ENCODE measurements around the gene SCGB1A1.

SCGB1A1 gene

DNA sequence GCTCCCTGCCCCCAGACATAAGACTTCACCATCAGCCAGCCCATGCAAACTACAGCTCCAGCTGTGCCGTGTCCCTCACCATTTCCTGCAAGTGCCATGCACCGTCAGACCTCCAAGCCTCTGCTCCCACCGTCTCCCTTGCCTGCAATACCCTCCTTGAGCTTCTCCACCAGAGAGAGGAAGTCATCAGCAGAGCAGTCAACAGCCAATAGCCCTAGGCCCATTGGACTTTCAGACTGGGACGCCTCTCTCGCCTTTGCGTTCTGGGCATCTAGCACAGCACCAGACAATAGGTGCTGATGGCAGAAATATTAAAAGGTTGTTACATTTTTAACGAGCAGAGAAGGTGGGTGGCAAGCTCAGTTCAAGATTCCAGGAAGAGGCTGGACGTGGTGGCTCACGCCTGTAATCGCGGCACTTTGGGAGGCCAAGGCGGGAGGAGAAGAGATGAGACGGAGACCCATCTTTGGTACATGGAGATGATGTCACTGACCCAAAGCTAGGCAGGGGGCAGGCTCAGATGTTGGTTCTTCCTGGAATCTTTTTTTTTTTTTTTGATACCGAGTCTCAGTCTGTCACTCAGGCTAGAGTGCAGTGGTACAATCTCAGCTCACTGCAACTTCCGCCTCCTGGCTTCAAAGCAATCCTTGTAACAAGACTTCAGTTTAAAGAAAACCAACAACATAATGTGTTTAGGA, 31.9 kb downstream of the SCGB1A1 start:
- H3K27ac ChIP-seq = no peak overlapping the region

DNA sequence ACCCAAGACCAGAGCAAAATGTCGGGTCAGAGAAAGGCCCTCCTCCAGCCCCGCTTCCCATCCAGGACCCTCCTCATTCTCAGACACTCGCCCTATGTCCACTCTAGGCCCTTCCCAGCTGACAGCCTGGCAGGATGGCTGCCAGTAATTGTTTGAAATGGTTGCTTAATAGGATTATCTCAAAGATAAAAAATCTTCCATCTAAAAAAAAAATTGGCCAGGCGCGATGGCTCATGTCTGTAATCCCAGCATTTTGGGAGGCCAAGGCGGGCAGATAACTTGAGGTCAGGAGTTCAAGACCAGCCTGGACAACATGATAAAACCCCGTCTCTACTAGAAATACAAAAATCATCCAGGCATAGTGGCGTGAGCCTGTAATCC, 32.4 kb downstream of the SCGB1A1 start:
- TF ChIP-seq, protein P1, sequence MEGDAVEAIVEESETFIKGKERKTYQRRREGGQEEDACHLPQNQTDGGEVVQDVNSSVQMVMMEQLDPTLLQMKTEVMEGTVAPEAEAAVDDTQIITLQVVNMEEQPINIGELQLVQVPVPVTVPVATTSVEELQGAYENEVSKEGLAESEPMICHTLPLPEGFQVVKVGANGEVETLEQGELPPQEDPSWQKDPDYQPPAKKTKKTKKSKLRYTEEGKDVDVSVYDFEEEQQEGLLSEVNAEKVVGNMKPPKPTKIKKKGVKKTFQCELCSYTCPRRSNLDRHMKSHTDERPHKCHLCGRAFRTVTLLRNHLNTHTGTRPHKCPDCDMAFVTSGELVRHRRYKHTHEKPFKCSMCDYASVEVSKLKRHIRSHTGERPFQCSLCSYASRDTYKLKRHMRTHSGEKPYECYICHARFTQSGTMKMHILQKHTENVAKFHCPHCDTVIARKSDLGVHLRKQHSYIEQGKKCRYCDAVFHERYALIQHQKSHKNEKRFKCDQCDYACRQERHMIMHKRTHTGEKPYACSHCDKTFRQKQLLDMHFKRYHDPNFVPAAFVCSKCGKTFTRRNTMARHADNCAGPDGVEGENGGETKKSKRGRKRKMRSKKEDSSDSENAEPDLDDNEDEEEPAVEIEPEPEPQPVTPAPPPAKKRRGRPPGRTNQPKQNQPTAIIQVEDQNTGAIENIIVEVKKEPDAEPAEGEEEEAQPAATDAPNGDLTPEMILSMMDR (IDR thresholded peaks at IDR 0.05) = no peak
- TF ChIP-seq ZFX (IDR thresholded peaks at IDR 0.05; ENCODE audit: borderline replicate concordance) = no peak
- H3K27ac ChIP-seq = no peak overlapping the region

More for the DNA sequence above, 31.9 kb downstream of the SCGB1A1 start:
- TF ChIP-seq, protein P1 (IDR thresholded peaks at IDR 0.05) = no peak
- no peak for TF ChIP-seq ZFX (IDR thresholded peaks at IDR 0.05; ENCODE audit: borderline replicate concordance)

DNA sequence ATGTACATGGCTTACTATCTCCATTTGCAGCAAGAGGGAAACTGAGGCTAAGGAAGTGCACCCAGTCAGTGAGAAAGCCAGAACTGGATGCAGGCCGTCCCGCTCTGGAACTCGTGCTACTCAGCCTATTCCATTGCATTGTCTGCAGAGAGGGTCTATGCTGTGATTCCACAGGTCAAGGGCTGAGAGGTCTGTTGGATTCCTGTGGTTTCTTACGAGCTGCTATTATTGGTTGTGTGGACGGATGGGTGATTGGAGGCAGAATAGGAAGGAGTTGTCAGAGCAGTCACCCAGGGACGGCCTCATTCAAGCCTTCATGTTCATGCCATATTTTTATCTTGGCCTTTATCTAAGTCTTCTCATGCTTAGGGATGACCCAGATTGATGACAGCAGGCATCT, 33.4 kb downstream of the SCGB1A1 start:
- TF ChIP-seq, protein P1 (IDR thresholded peaks at IDR 0.05) = no peak
- no peak for TF ChIP-seq ZFX (IDR thresholded peaks at IDR 0.05; ENCODE audit: borderline replicate concordance)
- no peak overlapping the region for H3K27ac ChIP-seq

DNA sequence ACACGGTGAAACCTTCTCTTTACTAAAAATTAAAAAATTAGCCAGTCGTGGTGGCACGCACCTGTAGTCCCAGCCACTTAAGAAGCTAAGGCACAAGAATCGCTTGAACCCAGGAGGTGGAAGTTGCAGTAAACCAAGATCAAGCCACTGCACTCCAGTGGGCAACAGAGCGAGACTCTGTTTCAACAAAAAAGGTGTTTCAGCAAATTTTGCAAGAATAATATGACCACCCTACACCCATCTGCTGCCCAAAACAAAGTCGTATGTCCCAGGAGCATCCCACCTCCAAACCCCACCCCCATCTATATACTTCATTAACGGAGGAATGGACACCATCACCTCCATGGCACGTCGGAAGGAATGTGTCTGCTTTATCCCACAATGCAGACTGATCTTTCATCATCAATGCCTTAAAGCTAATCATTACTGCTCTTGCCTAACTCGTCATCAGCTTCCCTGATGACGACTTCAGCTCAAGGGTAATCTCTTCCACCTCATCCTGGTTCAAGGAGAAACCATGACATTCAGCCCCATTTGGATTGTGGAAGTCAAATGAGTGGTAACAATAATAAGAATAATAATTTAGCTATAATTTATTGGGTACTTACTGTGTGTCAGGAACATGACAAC, 34.1 kb downstream of the SCGB1A1 start:
- TF ChIP-seq, protein P1 (IDR thresholded peaks at IDR 0.05) = no peak
- TF ChIP-seq ZFX (IDR thresholded peaks at IDR 0.05; ENCODE audit: borderline replicate concordance) = no peak
- no peak overlapping the region for H3K27ac ChIP-seq

DNA sequence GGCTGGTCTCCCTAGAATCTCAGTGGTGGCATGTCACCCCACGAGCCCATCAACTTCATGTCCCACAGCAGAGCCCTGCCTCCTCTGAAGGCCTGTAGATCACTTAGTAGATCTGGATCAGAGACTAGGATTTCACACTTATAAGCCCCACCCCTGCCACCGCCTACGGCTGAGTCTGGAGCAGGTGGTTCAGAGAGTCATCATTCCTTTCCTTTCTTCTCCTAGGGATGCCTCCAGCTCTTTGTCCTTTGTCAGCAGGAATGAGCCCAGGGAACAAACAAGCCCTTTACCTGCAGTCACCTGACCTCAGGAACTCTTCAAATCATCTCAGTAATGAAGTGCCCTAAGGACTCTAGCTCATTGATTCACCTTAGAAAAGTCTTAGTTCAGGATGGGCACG, 37.8 kb downstream of the SCGB1A1 start:
- TF ChIP-seq, protein P1 (IDR thresholded peaks at IDR 0.05) = no peak
- TF ChIP-seq ZFX (IDR thresholded peaks at IDR 0.05; ENCODE audit: borderline replicate concordance) = no peak
- H3K27ac ChIP-seq = no peak overlapping the region

DNA sequence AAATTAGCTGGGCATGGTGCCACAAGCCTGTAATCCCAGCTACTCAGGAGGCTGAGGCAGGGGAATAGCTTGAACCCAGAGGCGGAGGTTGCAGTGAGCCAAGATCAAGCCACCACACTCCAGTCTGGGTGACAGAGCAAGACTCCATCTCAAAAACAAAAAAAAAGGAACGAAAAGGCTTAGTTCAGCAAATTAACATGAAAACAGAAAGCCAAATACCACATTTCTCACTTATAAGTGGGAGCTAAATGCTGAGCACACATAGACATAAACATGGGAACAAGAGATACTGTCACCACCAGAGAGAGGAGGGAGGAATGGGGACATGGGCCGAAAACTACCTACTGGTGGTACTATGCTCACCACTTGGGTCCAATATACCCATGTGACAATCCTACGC, 38.6 kb downstream of the SCGB1A1 start:
- TF ChIP-seq, protein P1 (IDR thresholded peaks at IDR 0.05) = no peak
- TF ChIP-seq ZFX (IDR thresholded peaks at IDR 0.05; ENCODE audit: borderline replicate concordance) = no peak
- no peak overlapping the region for H3K27ac ChIP-seq
